GM23338 (cell line): ENCODE results near the gene AKTIP. TPM values are rescaled to one million over a fixed set of nuclear protein-coding genes. Genes with fewer than 3 reads are reported as not detected.

Source experiments
- ATAC-seq: fragments of 200-7000 bp; cut with Tn5 transposase; 3 replicates; pipeline ENCODE4 v1.9.1; 2020
- DNase-seq: peaks from one replicate; pipeline ENCODE4 v3.0.0-alpha.2; 2015; ENCODE audit warnings: low spot score
- H2AFZ ChIP-seq: fragments of 200-600 bp; sonication (generic); 2 replicates; pipeline ENCODE4 v1.8.0; 2016; ENCODE audit warnings: antibody characterized with exemption, mild to moderate bottlenecking, moderate library complexity
- H3F3A ChIP-seq: fragments of 200-600 bp; sonication (generic); replicated peaks from 2 replicates; pipeline ENCODE4 v1.8.0; 2017; ENCODE audit warnings: antibody characterized with exemption, mixed run types, low read depth
- H3K27ac ChIP-seq: fragments of 200-600 bp; sonication (generic); 2 replicates; pipeline ENCODE4 v1.6.1; 2016; ENCODE audit warnings: low read depth
- H3K27me3 ChIP-seq: fragments of 200-600 bp; sonication (generic); 2 replicates; pipeline ENCODE4 v1.8.0; 2016; ENCODE audit warnings: mild to moderate bottlenecking, mixed run types, moderate library complexity; ENCODE audit not compliant: insufficient read depth
- H3K36me3 ChIP-seq: fragments of 200-600 bp; sonication (generic); 2 replicates; pipeline ENCODE4 v1.8.0; 2016; ENCODE audit warnings: mild to moderate bottlenecking; ENCODE audit not compliant: insufficient read depth
- H3K4me1 ChIP-seq: fragments of 200-600 bp; sonication (generic); 2 replicates; pipeline ENCODE4 v1.8.0; 2016; ENCODE audit warnings: mild to moderate bottlenecking, moderate library complexity; ENCODE audit not compliant: insufficient read depth
- H3K4me2 ChIP-seq: fragments of 200-600 bp; sonication (generic); 2 replicates; pipeline ENCODE4 v1.7.1; 2017; ENCODE audit warnings: mixed run types
- H3K4me3 ChIP-seq: fragments of 200-600 bp; sonication (generic); 2 replicates; pipeline ENCODE4 v1.6.1; 2016; ENCODE audit warnings: mixed run types
- H3K79me2 ChIP-seq: fragments of 200-600 bp; sonication (generic); replicated peaks from 2 replicates; pipeline ENCODE4 v1.8.0; 2017; ENCODE audit warnings: mild to moderate bottlenecking; ENCODE audit not compliant: insufficient read depth
- H3K9me2 ChIP-seq: fragments of 200-600 bp; sonication (generic); 2 replicates; pipeline ENCODE4 v1.8.0; 2017; ENCODE audit not compliant: insufficient read depth
- H4K20me1 ChIP-seq: fragments of 200-600 bp; sonication (generic); replicated peaks from 2 replicates; pipeline ENCODE4 v1.8.0; 2017; ENCODE audit warnings: mild to moderate bottlenecking; ENCODE audit not compliant: insufficient read depth
- H3K27ac Mint-ChIP-seq: 2 replicates; pipeline ENCODE4 v1.8.0; 2020; ENCODE audit warnings: inconsistent platforms, mild to moderate bottlenecking, moderate library complexity, mixed read lengths
- H3K27me3 Mint-ChIP-seq: 3 replicates; pipeline ENCODE4 v1.8.0; 2022; ENCODE audit warnings: low read depth, mild to moderate bottlenecking, moderate library complexity, mixed read lengths, inconsistent platforms; ENCODE audit not compliant: insufficient read depth, poor library complexity
- H3K36me3 Mint-ChIP-seq: 3 replicates; pipeline ENCODE4 v1.8.0; 2021; ENCODE audit warnings: low read depth, mild to moderate bottlenecking, inconsistent platforms, moderate library complexity, mixed read lengths
- H3K4me1 Mint-ChIP-seq: 3 replicates; pipeline ENCODE4 v1.8.0; 2020; ENCODE audit warnings: mild to moderate bottlenecking, inconsistent platforms, mixed read lengths
- H3K4me3 Mint-ChIP-seq: 3 replicates; pipeline ENCODE4 v1.8.0; 2021; ENCODE audit warnings: moderate library complexity, mild to moderate bottlenecking, inconsistent platforms, mixed read lengths
- H3K9me3 Mint-ChIP-seq: 3 replicates; pipeline ENCODE4 v1.8.0; 2020; ENCODE audit warnings: moderate library complexity, mild to moderate bottlenecking, inconsistent platforms, mixed read lengths
- CREB1 ChIP-seq: fragments of 250-450 bp; sonication (Bioruptor Pico); IDR thresholded peaks from 2 replicates; pipeline ENCODE4 v1.5.0; 2020; ENCODE audit warnings: low read depth, mild to moderate bottlenecking, moderate library complexity
- CTCF ChIP-seq, 2 experiments: fragments of 200-600 bp in 1 of 2; sonication (generic) in 1 of 2; conservative IDR thresholded peaks; 2 replicates each; pipeline versions ENCODE4 v1.5.1 to v1.6.1; 2016 to 2017; ENCODE audit warnings: antibody characterized with exemption in 2 of 2, low read depth in 2 of 2, mild to moderate bottlenecking in 2 of 2, moderate library complexity in 1 of 2
- ETS1 ChIP-seq: IDR thresholded peaks from 2 replicates; pipeline ENCODE4 v1.6.1; 2016; ENCODE audit warnings: antibody characterized with exemption
- EZH2 ChIP-seq: fragments of 200-600 bp; sonication (generic); IDR thresholded peaks from one replicate; pipeline ENCODE4 v1.8.0; 2017; ENCODE audit warnings: antibody characterized with exemption, mild to moderate bottlenecking, low read depth; ENCODE audit not compliant: unreplicated experiment
- EZH2phosphoT487 ChIP-seq: fragments of 200-600 bp; sonication (generic); IDR thresholded peaks from one replicate; pipeline ENCODE4 v1.8.1; 2018; ENCODE audit warnings: antibody characterized with exemption; ENCODE audit not compliant: unreplicated experiment
- JUNB ChIP-seq: IDR thresholded peaks from one replicate; pipeline ENCODE4 v1.6.1; 2016; ENCODE audit warnings: antibody characterized with exemption; ENCODE audit not compliant: unreplicated experiment
- NANOG ChIP-seq: IDR thresholded peaks from 2 replicates; pipeline ENCODE4 v1.6.1; 2016; ENCODE audit warnings: antibody characterized with exemption, borderline replicate concordance
- POLR2AphosphoS5 ChIP-seq: IDR thresholded peaks from 2 replicates; pipeline ENCODE4 v1.6.1; 2016; ENCODE audit warnings: antibody characterized with exemption, low read depth
- REST ChIP-seq: IDR thresholded peaks from one replicate; pipeline ENCODE4 v1.6.1; 2018; ENCODE audit warnings: antibody characterized with exemption; ENCODE audit not compliant: unreplicated experiment
- STAT1 ChIP-seq: IDR thresholded peaks from one replicate; pipeline ENCODE4 v1.6.1; 2016; ENCODE audit warnings: antibody characterized with exemption; ENCODE audit not compliant: unreplicated experiment
- ZNF114 ChIP-seq: fragments of 250-450 bp; sonication (Bioruptor Pico); IDR thresholded peaks from 2 replicates; pipeline ENCODE4 v1.5.0; 2020; ENCODE audit warnings: mild to moderate bottlenecking, moderate library complexity
- ZNF331 ChIP-seq: fragments of 250-450 bp; sonication (Bioruptor Pico); IDR thresholded peaks from 2 replicates; pipeline ENCODE4 v1.5.0; 2020; ENCODE audit warnings: low read depth, mild to moderate bottlenecking, moderate library complexity
- ZNF462 ChIP-seq: fragments of 250-450 bp; sonication (Bioruptor Pico); IDR thresholded peaks from 2 replicates; pipeline ENCODE4 v1.5.0; 2020; ENCODE audit warnings: mild to moderate bottlenecking, moderate library complexity
- polyA plus RNA-seq: library from polyadenylated mRNA; unstranded; fragments of >200 nt; fragmentation: Nextera tagmentation; extraction: Ambion mirVana; gene quantifications from 2 replicates; pipeline ENCODE4 v1.2.1, GENCODE V29; 2016
- total RNA-seq: library from RNA; depleted of rRNA; stranded (reverse); fragments of >200 nt; shearing (Covaris generic); gene quantifications from 2 replicates; pipeline ENCODE4 v1.2.3, GENCODE V29; 2014

Gene AKTIP
- total and polyA plus RNA-seq, 2 experiments from 2014 or later: 17.3 to 21.6 TPM

GRCh38 chr16:53529513-53529912 lies 26.5 kb upstream of the AKTIP start:
- Histone ChIP-seq H3F3A (no peaks in the 10 kb centered on the region), H3K4me1 (no peaks in the 10 kb centered on the region), H3K27me3 (no peaks in the 10 kb centered on the region), H3K36me3 (no peaks in the 10 kb centered on the region), H2AFZ (no peak overlapping the region), H3K27ac (no peak overlapping the region), H4K20me1 (no peaks in the 10 kb centered on the region), H3K4me3 (no peak overlapping the region), H3K79me2 (no peaks in the 10 kb centered on the region), H3K4me2 (no peak overlapping the region), H3K9me2 (no peaks in the 10 kb centered on the region)
- DNase-seq (no peak), ATAC-seq (no peak)
- TF ChIP-seq ZNF114 (CRISPR knock-in tag): no peak
- no peak for TF ChIP-seq ZNF331
- no peak for TF ChIP-seq STAT1
- TF ChIP-seq ZNF462: no peak
- no peak for TF ChIP-seq ETS1
- TF ChIP-seq JUNB: no peak
- TF ChIP-seq CREB1 (CRISPR knock-in tag): no peak
- TF ChIP-seq REST: no peak
- no peak for TF ChIP-seq EZH2
- no peak for TF ChIP-seq NANOG
- TF ChIP-seq POLR2AphosphoS5: no peak
- TF ChIP-seq EZH2phosphoT487: no peak
- TF ChIP-seq CTCF (conservative IDR thresholded peaks at IDR 0.05; ENCODE audit: low read depth in 2 of 2): no peak
- Mint-ChIP-seq H3K27me3 (peaks cover 7% of the 10 kb centered on the region), H3K27ac (no peak overlapping the region), H3K4me3 (no peak overlapping the region), H3K4me1 (peaks cover 5% of the 10 kb centered on the region; the same call in 2 of the 3 replicates), H3K9me3 (peaks cover 3% of the 10 kb centered on the region; the same call in 1 of the 3 replicates), H3K36me3 (no peaks in the 10 kb centered on the region; the same call in 2 of the 3 replicates)
